Measurements from ENCODE around the gene FNBP1L. TPM values are rescaled to one million over a fixed set of nuclear protein-coding genes. Genes with fewer than 3 reads are reported as not detected.

Gene FNBP1L
- total and polyA plus RNA-seq, 9 of the 15 experiments (the other 6 are each of a cell fraction or from before 2014, with no cell fraction given), result 1.4 to 6.9 (median 5.9) TPM

DNA sequence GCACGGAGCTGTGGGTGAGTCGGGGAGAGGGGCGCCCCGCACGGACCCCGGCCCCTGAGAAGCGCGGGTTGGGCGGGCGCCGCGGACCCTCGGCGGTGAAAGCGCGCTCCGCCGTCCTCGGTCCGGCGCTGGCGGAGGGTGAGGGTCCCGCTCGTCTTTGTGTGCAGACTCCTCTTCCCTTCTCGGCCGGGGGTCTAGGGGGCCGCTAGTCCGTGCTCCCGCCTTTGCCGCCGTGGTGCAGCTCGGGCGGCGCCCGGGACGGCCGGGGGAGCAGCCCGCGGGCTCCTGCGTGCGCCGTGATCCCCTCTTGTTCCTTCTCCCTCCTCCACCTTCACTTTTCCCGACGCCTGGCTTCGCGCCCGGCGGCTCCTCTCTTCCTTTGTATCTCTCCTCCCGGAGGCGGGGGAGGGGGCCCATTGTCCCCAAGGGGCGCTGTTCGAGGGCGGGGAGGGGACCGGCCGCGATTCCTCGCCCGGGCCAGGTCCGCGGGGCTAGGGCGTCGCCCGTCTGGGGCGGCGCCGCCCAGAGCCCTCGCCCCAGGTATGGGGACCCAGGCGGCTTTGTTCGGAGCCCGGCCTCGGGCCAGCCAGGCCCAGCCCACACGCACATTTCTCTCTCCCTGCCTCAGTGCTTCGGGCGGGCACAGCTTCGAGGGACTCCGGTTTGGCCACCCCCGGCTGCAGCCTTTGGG is 519 bp downstream of the FNBP1L start (continued):
- TF ChIP-seq, protein P1, sequence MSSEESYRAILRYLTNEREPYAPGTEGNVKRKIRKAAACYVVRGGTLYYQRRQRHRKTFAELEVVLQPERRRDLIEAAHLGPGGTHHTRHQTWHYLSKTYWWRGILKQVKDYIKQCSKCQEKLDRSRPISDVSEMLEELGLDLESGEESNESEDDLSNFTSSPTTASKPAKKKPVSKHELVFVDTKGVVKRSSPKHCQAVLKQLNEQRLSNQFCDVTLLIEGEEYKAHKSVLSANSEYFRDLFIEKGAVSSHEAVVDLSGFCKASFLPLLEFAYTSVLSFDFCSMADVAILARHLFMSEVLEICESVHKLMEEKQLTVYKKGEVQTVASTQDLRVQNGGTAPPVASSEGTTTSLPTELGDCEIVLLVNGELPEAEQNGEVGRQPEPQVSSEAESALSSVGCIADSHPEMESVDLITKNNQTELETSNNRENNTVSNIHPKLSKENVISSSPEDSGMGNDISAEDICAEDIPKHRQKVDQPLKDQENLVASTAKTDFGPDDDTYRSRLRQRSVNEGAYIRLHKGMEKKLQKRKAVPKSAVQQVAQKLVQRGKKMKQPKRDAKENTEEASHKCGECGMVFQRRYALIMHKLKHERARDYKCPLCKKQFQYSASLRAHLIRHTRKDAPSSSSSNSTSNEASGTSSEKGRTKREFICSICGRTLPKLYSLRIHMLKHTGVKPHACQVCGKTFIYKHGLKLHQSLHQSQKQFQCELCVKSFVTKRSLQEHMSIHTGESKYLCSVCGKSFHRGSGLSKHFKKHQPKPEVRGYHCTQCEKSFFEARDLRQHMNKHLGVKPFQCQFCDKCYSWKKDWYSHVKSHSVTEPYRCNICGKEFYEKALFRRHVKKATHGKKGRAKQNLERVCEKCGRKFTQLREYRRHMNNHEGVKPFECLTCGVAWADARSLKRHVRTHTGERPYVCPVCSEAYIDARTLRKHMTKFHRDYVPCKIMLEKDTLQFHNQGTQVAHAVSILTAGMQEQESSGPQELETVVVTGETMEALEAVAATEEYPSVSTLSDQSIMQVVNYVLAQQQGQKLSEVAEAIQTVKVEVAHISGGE (CRISPR knock-in tag; IDR thresholded peaks at IDR 0.05), result no peak
- TF ChIP-seq ZNF75A (CRISPR knock-in tag; IDR thresholded peaks at IDR 0.05), result no peak
- peak; percentile 94 for TF ChIP-seq ZNF263 (CRISPR knock-in tag; IDR thresholded peaks at IDR 0.05; ENCODE audit: borderline replicate concordance)
- no peak for TF ChIP-seq GTF2E2 (tag; IDR thresholded peaks at IDR 0.05)
- peak; percentile 29; the same call in 1 of the 2 replicates for TF ChIP-seq MGA (IDR thresholded peaks at IDR 0.05)
- TF ChIP-seq HMG20B (CRISPR knock-in tag; IDR thresholded peaks at IDR 0.05), result no peak
- TF ChIP-seq SIN3A (IDR thresholded peaks at IDR 0.05; ENCODE audit: borderline replicate concordance in 2 of 2, control insufficient read depth in 1 of 2, low read depth in 2 of 2, low read length in 2 of 2), result no peak
- TF ChIP-seq, protein P2, sequence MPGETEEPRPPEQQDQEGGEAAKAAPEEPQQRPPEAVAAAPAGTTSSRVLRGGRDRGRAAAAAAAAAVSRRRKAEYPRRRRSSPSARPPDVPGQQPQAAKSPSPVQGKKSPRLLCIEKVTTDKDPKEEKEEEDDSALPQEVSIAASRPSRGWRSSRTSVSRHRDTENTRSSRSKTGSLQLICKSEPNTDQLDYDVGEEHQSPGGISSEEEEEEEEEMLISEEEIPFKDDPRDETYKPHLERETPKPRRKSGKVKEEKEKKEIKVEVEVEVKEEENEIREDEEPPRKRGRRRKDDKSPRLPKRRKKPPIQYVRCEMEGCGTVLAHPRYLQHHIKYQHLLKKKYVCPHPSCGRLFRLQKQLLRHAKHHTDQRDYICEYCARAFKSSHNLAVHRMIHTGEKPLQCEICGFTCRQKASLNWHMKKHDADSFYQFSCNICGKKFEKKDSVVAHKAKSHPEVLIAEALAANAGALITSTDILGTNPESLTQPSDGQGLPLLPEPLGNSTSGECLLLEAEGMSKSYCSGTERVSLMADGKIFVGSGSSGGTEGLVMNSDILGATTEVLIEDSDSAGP (CRISPR knock-in tag; IDR thresholded peaks at IDR 0.05), result peak; percentile 70; the same call in 1 of the 2 replicates
